Glomerular visceral epithelial cell (primary cell): Measurements from ENCODE around the gene ASB16.
A peak's percentile ranks its signal among the peaks of the same experiment; 100 is the strongest.

ENCODE experiments used
- DNase-seq: peaks from one replicate; pipeline ENCODE4 v3.0.0-alpha.2; 2016; ENCODE audit errors: extremely low spot score

The ASB16 gene

DNA sequence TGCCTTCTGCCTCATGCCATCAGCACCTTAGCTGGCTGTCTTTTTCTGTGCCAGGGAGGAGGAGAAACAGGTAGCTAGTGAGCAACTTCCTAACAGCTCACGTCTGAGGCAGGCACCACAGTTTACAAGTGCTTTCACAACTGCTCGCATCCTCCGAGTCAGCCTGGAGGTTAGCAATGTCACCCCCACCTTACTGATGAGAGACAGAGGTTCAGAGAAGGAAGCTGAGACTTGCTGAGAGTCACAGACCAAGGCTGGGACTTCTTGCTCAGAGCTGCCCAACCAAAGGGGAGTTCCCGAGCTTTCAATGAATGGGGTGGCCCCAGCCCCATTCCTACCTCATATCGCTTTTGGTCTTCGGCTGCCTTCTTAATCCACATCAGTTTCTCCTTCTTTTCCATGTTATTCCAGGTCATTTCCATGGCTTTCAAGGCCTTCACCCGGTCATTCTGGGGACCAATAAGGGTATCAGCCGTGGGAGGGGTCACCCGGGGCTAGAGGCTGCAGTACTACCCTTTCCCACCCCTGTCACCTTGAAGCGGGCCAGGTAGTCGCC is 39.4 kb downstream of the ASB16 start:
- DNase-seq = no peak

- DNase-seq = peak; percentile 83
Observed at GRCh38 chr17:44210342-44211192, 40.1 kb downstream of the ASB16 start.

GRCh38 chr17:44211281-44212265 is 41.1 kb downstream of the ASB16 start:
- DNase-seq = no peak

GRCh38 chr17:44212507-44213402 is 42.3 kb downstream of the ASB16 start:
- no peak for DNase-seq

GRCh38 chr17:44213403-44214229 is 43.1 kb downstream of the ASB16 start:
- no peak for DNase-seq

DNA sequence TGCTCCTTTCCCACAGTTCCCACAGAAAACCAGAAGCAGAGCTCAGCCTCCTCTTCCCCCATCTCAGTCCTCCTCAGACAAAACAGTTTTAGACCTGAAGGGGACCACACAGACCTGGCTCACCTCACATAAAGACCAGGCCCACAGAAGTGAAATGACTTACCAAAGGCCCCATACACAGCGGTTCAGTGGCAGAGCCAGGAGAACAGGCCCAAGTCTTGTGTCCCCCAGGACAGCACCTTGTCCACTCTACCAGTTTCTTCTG is 43.7 kb downstream of the ASB16 start:
- no peak for DNase-seq

- no peak for DNase-seq
Observed at GRCh38 chr17:44214896-44215295, 44.4 kb downstream of the ASB16 start.

DNA sequence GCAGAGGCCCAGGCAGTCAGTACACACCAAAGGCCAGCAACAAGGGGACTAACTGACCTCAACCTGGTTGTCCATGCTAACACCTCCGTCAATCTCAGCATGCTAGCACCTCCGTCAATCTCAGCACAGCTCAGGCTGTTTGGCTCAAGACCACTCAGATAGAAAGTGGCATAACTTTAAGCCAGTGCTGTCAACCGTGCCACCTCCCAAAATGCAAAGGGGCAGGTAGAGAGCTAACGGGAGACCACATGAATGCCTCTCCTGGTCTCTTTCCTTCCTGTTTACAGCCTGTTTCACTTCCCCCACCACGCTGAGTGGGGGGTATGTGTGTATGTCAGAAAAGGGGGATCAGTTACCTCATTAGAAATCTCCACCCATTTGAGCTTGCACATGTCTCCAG is 45.7 kb downstream of the ASB16 start:
- DNase-seq = no peak

DNA sequence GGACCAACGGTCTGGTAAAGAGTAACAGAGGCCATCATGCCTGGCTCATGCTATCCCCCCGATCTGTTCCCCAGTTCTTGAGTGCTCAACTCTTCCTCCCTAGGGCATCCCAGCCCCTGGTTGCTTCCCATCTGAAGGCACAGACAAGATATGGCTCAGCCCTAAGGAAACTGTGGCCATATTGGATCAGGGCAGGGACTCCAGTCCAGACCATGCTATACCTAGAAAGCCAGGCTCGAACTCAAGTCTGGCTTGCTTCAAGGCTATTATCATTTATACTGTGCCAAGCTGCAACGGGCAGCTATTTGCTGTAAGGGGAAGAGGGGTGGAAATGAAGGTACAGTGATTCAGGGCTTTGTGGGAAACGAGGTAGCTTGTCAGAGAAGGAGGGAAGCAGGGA is 46.2 kb downstream of the ASB16 start:
- DNase-seq = no peak

DNA sequence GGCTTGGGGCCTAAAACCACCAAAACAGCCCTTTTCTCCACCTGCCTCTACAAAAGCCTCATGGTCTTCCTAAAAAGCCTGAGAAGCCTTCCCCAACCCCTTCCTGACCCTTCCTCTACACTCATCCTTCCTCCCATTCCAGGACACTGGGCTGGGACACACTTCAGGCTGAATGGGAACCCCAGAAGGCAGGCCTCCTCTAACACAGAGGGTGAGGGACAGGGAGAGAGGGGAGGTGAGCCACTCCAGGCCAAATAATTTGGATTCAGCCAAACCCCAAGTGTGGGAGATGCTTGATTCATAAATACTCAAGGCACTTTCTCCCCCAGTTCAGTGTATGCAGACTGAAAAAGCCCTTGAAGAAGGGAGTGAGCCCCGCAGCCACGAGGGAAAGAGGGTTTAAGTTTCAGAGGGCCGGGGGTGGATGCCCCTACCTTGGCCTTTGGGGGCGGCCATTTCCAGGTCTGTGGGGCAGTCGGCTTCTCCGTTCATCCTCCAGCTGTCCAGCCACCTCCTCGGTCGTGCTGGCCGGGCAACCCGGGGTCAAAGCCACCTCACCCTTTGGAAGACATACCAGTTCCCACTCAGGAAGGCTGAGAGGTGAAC is 47.3 kb downstream of the ASB16 start:
- no peak for DNase-seq

DNA sequence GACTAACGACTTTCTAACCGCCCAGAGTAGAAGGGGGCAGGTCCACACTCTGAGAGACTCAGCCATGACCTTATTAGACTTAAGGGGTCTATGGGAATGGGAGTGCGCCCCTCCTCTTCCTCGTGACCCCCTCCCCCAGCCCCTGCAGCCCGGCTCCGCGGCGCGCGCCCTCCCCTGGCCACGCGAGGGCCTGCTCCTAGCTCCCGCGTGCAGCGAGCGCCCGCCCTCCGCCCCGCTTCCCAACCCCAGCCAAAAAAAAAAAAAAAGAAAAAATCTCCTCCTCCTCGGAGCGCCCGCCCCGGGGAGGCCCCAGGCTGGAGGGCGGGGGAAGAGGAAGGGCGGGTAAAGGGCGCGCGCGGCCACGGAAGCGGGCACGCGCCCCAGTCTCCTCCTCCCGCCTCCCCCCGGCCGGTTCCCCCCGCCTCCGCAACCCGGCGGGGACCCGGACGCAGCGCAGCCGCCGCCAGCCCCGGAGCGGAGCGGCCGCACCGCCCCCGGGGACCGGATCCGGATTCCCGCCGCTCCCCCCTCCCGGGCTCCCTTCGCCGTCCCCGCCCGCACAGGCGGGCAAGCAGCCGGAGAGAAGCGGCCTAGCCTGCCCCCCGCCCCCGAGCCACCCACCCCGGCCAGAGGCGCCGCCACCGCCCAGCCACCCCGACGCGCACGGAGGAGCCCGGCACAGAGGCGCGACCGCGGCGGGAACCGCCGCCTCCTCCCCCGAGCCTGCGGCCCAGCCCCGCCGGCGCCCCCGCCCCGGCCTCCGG is 48.0 kb downstream of the ASB16 start:
- peak; percentile 96 for DNase-seq

DNA sequence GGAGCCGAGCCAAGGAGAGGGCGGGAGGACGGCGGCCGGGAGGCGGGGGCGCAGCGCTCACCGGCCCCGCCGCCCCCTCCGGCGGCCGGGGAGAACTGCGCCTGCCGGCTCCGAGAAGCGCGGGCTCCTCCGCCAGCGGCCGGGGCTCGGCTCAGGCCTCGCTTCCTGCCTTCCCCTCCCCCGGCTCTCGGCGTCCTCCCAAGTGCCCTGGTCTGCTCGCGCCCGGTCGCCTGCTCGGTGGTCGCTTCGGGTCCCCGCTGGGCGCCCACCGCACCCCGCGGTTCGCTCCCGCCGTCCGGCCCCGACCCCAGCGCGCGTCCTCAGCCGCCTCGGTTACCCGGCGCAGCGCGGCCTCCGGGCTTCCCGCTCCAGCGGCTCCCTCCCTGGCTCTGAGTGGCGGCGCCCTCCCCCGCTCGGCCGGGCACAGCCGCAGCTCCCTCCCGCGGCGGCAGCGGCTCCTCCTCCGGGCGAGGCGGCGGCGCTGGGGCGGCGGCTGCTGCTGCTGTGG is 48.7 kb downstream of the ASB16 start:
- peak; percentile 76 for DNase-seq

DNA sequence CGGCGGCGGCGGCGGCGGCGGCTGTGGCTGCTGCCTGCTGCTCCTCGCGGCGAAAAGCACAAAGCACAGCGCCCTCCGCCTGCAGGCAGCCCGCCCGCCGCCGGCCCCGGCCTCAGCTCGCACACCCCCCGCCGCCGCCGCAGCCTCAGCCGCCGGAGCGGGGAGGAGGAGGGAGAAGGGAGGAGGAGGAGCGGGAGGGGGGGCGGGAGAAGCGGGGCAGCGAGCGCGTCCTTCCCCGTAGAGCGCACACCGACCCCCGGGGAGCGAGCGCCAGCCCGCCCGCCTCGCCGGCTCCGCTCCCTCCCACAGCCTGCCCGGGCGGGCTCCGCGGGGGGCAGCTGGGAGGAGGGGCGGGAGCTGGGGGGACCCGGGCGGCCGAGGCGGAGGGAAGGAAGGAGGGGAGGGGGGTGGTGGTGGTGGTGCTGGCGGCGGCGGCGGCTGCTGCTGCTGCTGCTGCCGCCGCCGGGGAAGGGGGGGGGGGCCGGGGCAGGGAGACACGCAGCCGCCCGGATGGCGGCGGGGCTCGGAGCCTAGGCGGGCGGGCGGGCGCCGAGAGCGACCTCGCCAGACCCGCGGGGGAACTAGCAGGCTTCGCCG is 49.2 kb downstream of the ASB16 start, which contains the start of gene UBTF:
Gene UBTF (minus strand): TSS at position 60 of the 597 bp plus-strand sequence. CDS start 1,446 bp downstream, outside the sequence.
- DNase-seq = peak; percentile 85

DNA sequence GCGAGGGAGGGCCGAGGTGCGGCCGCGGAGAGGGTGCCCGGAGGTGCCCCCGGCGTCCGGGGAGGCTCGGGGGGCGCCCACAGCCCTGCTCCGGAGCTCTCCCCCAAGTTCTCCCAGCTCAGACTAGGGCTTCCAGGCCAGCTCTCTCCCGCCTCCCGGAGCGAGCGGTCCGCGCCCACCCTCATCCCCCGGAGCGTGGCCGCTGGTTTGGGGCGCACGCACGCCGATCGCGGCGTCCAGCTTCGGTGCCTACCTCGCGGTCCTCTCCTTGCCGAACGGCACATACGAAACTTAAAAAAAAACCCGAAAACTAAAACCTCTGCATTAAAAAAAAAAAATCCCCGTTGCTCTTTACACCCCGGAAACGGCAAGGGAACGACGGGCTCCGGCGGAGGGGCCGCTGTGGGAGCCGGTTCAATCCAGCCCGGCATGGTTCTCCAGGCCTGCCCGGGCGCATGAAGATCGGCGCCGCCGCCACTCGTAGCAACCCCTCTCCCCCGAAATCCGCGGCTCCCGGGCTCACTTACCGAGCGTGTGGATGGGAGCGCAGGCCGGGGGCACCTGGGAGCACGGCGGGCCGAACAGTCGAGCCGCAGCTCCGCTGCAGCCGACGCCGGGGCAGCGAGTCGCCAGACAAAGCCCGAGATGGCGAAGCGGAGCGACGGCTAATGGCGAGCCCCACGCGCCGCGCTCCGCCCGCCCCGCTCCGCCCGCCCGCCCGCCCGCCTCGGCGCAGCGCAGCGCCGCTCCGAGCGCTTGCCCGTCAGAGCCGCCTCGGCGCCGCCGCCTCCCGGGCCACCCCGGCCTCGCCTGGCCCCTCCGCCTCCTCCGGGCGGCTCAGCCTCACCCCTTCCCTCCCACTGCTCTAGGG is 49.9 kb downstream of the ASB16 start:
- DNase-seq = peak; percentile 38

DNA sequence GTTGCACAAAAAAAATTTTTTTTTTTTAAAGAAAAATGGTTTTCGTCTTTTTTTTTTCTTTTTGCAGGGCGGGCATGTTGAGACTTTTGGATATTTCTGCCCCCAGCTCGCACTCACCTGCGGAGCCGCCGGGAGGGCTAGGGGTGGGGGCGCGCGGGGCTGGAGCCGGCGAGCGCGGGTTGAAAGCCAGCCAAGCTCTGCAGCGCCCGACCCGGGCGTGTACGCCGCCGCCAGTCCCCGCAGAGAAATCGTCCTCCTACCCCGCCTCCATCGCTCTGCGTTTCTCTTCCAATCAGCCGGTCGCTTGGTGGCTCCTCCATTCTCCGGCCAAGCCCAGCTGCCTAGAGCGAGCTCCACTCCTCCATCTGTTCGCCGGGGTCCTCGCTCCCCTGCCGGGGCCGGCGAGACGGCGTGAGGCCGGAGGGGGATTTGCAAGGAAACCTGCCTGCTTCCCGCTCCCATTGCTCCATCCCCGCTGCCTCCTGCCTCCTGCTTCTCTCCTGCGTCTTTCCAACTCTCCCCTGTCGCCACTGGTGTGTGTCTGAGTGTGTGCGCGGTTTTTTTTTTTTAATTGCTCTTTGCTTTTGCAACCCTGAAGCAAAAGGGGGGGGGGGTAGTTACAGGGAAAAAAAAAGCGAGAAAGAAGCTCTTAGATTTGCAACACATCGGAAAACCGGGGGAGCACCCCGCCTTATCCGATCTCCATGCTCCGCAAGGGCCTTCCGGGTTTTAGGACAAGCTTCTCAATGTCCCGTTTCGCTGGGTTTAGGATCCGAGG is 50.8 kb downstream of the ASB16 start:
- peak; percentile 74 for DNase-seq

- DNase-seq = no peak
Observed at GRCh38 chr17:44221862-44222111, 51.3 kb downstream of the ASB16 start.
